IPS DF 6.9 (cell line): ENCODE data around the gene AKAP7.
"Not testable (repeated sequence)": the region's sequence is repeated elsewhere in the genome, so short reads cannot be mapped to it uniquely, and the experiment has no call there.

ENCODE experiments used
- DNase-seq: peaks from one replicate; pipeline ENCODE4 v3.0.0-alpha.2; 2013; ENCODE audit warnings: low read depth, low spot score
- H3K27ac ChIP-seq: one replicate; pipeline ENCODE4 v1.5.1; 2013; ENCODE audit warnings: low read length, control low read depth
- H3K27me3 ChIP-seq: 2 replicates; pipeline ENCODE4 v1.6.1; 2013; ENCODE audit warnings: mild to moderate bottlenecking, low read length; ENCODE audit not compliant: control insufficient read depth, insufficient read depth
- H3K36me3 ChIP-seq: 2 replicates; pipeline ENCODE4 v1.6.1; 2013; ENCODE audit warnings: low read length; ENCODE audit not compliant: control insufficient read depth, insufficient read depth
- H3K4me1 ChIP-seq: 2 replicates; pipeline ENCODE4 v1.6.1; 2013; ENCODE audit warnings: low read length; ENCODE audit not compliant: control insufficient read depth, insufficient read depth
- H3K4me3 ChIP-seq: 2 replicates; pipeline ENCODE4 v1.5.1; 2013; ENCODE audit warnings: mild to moderate bottlenecking, low read length
- H3K9me3 ChIP-seq: 2 replicates; pipeline ENCODE4 v1.6.1; 2013; ENCODE audit warnings: low read length, inconsistent platforms; ENCODE audit not compliant: control insufficient read depth, insufficient read depth
- WGBS: extraction: QIAGEN DNeasy Blood & Tissue Kit; methylation state at CpG from one replicate; pipeline ENCODE4 v1.1.7; 2013; ENCODE audit warnings: mixed read lengths, missing lambda C conversion rate; ENCODE audit not compliant: insufficient read length, insufficient coverage; 5-methylcytosine and 5-hydroxymethylcytosine counted together

The AKAP7 gene

DNA sequence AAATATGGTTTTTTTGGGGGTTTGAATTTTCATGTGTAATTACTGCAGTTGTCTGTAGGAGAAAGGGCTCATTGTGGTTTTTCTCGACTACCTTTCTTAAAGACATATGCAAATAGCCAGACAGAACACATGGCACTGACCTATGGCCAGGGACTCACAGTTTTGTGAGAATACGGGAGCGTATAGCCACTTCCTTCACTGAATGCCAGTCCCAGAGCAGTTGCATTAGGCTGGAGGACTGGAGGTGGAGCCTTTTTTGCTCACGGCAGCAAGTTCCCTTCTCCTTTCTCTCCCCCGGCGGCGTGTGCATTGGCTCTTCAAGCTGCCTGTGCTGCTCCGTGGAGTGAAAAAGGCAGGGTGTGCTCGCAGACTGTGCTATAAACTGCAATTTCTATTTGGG lies 114.9 kb downstream of the AKAP7 start:
- no CpG with 5 or more reads among the region's 9 CpGs for WGBS
- DNase-seq: peak; percentile 39
- H3K9me3 ChIP-seq: no peaks in the 10 kb centered on the region

GRCh38 chr6:131250936-131251335 lies 115.7 kb downstream of the AKAP7 start:
- peak overlapping the region; percentile 2; the same call in 1 of the 2 replicates for H3K4me3 ChIP-seq
- H3K36me3 ChIP-seq: no peaks in the 10 kb centered on the region
- H3K27ac ChIP-seq: no peak overlapping the region
- no peaks in the 10 kb centered on the region for H3K27me3 ChIP-seq
- no peaks in the 10 kb centered on the region for H3K4me1 ChIP-seq
- no CpG with 5 or more reads among the region's 3 CpGs for WGBS
- DNase-seq: no peak
- H3K9me3 ChIP-seq: no peaks in the 10 kb centered on the region

More for the DNA sequence above, 114.9 kb downstream of the AKAP7 start:
- no peaks in the 10 kb centered on the region for H3K4me1 ChIP-seq
- H3K36me3 ChIP-seq: no peaks in the 10 kb centered on the region
- no peak overlapping the region for H3K27ac ChIP-seq
- H3K4me3 ChIP-seq: peak overlapping the region; percentile 25; the same call in 1 of the 2 replicates
- no peaks in the 10 kb centered on the region for H3K27me3 ChIP-seq

GRCh38 chr6:131251590-131252199 lies 116.4 kb downstream of the AKAP7 start:
- no peaks in the 10 kb centered on the region for H3K36me3 ChIP-seq
- H3K9me3 ChIP-seq: no peaks in the 10 kb centered on the region
- H3K27ac ChIP-seq: no peak overlapping the region
- H3K4me1 ChIP-seq: no peaks in the 10 kb centered on the region
- H3K27me3 ChIP-seq: no peaks in the 10 kb centered on the region
- no CpG with 5 or more reads among the region's 3 CpGs for WGBS
- DNase-seq: no peak
- no peak overlapping the region for H3K4me3 ChIP-seq

DNA sequence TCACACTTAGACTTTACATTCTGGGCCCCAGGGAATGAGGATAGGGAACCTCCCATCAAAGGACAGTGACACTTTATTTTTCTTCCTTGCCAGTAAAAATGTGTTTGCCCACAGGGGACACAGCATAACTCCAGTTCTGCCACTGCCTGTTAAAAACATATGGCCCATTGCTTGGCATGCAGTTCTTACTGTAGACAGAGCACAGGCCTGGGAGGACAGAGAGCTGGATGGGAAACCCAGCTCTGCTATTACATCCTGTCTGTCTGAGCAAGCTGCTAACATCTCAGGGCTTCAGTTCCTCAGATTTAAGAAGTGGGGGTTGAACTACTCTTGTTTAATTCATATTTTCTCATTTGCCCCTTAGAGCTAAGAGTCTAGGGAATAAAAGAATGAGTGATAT lies 120.2 kb downstream of the AKAP7 start:
- Histone ChIP-seq H3K9me3 (no peaks in the 10 kb centered on the region), H3K27me3 (no peaks in the 10 kb centered on the region), H3K4me1 (no peaks in the 10 kb centered on the region), H3K36me3 (no peaks in the 10 kb centered on the region), H3K27ac (no peak overlapping the region), H3K4me3 (no peak overlapping the region)
- DNase-seq: no peak

- no peak overlapping the region for H3K27ac ChIP-seq
- H3K9me3 ChIP-seq: no peaks in the 10 kb centered on the region
- H3K27me3 ChIP-seq: no peaks in the 10 kb centered on the region
- no peaks in the 10 kb centered on the region for H3K36me3 ChIP-seq
- H3K4me3 ChIP-seq: no peak overlapping the region
- DNase-seq: no peak
- no peaks in the 10 kb centered on the region for H3K4me1 ChIP-seq
- no CpG with 5 or more reads among the region's 2 CpGs for WGBS
Measured at GRCh38 chr6:131255911-131256310, 120.6 kb downstream of the AKAP7 start.

DNA sequence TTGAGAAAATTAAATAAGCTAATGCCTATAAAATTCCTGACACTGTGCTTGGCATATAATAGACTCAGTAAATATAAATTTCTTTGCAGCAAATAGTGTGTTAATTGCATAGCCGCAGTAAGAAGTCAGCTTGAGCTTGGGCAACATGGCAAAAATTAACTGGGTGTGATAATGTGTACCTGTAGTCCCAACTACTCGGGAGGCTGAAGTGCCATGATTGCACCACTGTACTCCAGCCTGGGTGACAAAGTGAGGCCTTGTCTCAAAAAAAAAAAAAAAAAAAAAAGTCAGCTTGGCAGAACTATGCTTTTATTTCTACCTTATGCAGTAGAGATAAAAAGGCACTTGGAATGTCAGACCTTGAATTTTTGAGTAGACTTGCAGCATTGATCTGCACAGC lies 121.8 kb downstream of the AKAP7 start:
- no peak overlapping the region for H3K27ac ChIP-seq
- H3K4me3 ChIP-seq: no peak overlapping the region
- WGBS: no CpG with 5 or more reads among the region's 2 CpGs
- no peaks in the 10 kb centered on the region for H3K9me3 ChIP-seq
- no peak for DNase-seq
- H3K4me1 ChIP-seq: no peaks in the 10 kb centered on the region
- no peaks in the 10 kb centered on the region for H3K27me3 ChIP-seq
- no peaks in the 10 kb centered on the region for H3K36me3 ChIP-seq

DNA sequence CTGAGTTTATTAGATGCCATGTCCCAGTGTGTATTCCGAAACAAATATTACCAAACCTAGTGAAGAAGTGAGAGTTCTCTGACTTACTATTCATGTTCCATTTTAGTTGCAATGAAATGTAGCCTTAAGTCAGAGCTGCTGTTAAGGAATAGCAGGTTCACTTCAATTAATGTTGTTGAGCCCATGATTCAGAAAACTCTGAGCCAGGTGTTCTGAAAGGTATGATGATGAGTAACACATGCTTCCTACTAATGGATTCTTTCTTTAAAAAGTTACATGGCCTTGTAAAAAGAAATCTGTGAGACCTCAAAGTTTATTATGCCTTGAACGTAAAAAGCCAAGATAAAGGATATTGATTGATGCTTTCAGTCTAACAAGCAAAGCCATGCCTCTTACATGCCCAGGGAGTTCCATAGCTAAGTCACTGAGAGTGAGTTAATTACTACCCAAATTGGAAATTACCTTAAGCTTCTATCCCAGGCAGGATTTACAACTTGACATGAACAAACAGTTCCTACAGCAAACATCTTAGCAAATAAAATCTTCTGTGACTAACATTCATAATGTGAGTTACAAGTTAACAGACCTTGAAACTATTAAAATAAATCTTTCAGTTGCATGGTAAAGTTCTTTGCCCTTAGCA lies 122.9 kb downstream of the AKAP7 start:
- WGBS: no CpG with 5 or more reads among the region's 2 CpGs
- Histone ChIP-seq H3K36me3 (no peaks in the 10 kb centered on the region), H3K4me3 (no peak overlapping the region), H3K27me3 (no peaks in the 10 kb centered on the region), H3K4me1 (no peaks in the 10 kb centered on the region), H3K9me3 (no peaks in the 10 kb centered on the region), H3K27ac (no peak overlapping the region)
- DNase-seq: no peak

DNA sequence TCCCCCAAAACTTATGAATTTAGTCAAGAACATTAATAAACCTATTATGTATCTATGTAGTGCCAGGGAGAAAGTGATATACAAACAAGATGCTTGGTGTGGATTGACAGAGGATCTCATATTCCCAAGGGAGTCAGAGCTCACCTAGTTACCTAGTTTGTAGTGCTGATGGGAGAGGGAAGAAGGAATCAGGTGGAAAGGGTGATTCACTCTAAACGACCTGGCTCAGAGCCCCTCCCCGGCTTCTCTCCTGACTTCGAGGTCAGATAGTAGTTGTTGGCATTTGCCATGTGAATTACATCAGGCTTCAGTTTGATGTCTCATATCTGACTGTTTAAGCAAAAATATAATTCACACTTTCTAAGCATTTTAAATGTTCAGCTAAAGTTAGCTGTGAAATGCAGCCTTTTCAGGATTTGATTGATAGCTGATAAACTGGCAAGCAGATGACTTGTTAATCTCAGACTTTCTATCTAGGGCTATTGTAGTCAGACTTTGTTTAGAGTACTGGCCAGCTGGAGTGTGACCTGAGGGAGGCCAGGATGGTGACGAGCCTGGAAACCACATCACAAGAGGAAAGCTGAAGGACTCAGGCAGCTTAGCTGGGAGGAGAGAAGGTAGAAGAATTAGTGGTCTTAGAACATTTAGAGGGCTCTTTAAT lies 123.7 kb downstream of the AKAP7 start:
- no peak for DNase-seq
- Histone ChIP-seq H3K27ac (no peak overlapping the region), H3K27me3 (no peaks in the 10 kb centered on the region), H3K4me3 (no peak overlapping the region), H3K36me3 (no peaks in the 10 kb centered on the region), H3K9me3 (no peaks in the 10 kb centered on the region; the same call in 1 of the 2 replicates), H3K4me1 (no peaks in the 10 kb centered on the region)
- no CpG with 5 or more reads among the region's 4 CpGs for WGBS

GRCh38 chr6:131260960-131261359 lies 125.7 kb downstream of the AKAP7 start:
- DNase-seq, H3K36me3 ChIP-seq, H3K9me3 ChIP-seq, H3K27me3 ChIP-seq, H3K27ac ChIP-seq, H3K4me1 ChIP-seq, H3K4me3 ChIP-seq: not testable (repeated sequence)
- WGBS: no CpG with 5 or more reads among the region's 6 CpGs

GRCh38 chr6:131262060-131262459 lies 126.8 kb downstream of the AKAP7 start:
- WGBS: no CpG with 5 or more reads among the region's 3 CpGs

More at GRCh38 chr6:131262060-131262459, 126.8 kb downstream of the AKAP7 start:
- DNase-seq: no peak
- Histone ChIP-seq H3K4me1 (no peaks in the 10 kb centered on the region), H3K9me3 (no peaks in the 10 kb centered on the region; the same call in 1 of the 2 replicates), H3K27me3 (no peaks in the 10 kb centered on the region), H3K36me3 (no peaks in the 10 kb centered on the region), H3K27ac (no peak overlapping the region), H3K4me3 (no peak overlapping the region)
